NCI-H2171 (cell line): ENCODE measurements around the gene ZMAT5.

ENCODE experiments used
- DNase-seq: peaks from one replicate; lab custom pipeline; 2025; lab: John Stamatoyannopoulos, UW

The ZMAT5 gene

DNA sequence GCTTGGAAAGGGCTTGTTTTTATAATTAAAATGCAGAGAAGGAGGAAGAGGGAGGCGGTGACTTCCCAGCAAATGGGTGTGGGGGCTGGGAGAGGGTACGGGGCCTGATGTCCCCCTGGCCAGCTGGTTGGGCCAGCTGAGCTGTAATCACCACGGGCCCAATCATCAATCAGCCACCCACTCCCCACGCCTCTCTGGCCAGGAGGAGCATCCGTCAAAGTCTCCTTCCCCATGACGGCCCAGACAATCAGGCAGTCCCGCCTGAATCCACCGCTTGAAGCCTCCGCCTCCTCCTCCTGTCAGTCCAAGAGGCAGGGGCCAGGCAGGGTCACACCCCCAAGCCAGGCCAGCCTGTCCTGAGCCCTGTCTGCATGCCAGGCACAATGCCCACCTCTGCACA is 60.3 kb downstream of the ZMAT5 start:
- no peak for DNase-seq

DNA sequence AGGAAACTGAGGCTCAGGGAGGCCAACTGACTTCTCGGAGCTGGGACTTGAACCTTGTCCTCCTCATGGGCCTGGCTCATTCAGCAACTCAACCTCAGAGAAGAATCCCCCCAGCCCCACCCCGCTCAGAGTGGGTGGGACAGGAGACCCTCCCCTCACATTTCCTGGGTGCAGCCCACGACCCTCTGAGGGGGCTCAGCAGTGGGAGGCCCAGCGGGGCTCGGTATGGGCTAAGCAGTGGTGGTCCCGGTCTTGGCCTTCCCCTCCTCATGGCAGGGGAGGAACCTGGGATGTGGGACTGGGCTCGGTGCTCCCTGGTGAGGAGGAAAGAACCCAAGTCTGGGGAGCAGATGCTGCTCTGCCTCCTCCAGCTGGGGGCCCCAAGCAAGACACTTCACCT is 61.2 kb downstream of the ZMAT5 start:
- no peak for DNase-seq

DNA sequence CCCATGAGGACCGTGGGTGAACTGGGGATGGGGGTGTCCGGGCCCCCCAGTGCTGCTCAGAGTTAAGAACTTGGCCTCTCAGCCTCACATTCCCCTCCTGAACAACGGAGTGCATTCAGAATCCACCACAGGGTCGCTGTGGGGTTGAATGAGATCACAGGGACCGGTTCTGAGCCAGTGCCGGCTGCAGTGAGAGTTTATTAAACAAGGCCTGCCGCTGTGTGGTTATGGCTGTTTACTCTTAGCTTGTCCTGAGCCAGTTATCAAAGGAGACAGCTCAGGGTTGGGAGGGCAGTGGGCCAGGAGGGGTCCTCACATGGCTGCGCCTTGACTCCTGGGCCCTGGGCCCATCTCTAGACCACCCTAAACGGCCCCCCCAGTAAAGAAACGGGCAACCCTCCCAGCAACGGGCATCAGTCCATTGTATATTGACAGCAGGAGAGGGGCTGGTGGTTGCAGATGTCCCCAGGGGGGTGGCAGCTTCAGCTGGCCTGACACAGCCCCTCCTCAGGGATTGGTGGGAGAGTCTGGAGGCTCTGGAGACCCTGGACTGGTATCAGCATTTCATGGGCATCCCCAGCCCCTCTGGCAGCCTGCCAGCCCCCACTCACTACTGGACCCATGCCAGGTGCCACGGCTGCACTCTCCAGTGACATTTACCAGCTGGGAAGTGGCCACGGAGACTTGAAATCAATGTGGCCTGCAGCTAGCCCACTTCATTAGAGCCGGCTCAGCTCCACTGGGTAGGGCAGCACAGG is 62.1 kb downstream of the ZMAT5 start:
- DNase-seq = no peak

DNA sequence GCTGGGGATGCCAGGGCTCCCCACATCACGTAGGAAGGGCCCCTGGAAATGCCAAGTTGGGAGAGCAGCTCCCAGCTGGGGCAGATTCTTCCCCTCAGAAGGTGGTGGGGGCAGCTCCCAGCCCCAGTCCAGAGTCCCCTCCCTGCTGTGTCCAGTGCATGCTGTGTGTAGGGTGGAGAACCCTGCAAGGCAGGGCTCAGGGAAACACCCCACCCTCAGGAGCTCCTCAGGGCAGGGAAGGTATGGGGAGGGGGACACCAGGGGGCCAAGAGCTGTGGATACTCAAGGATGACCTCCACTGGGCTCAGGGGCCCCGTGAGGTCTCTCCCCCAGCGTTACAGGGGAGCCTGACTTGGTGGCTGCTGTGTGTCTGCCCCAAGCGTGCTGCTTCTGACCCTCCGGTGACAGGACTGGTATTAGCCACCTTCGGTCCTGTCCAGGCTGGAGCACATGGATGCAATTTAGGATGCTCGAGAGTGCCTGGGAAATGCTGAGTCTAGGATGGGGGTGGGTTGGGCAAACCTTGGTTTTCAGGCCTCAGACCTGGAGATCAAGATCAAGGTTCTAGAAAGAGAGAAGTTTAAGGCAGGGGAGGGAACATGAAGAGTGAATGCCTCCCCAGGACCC is 63.1 kb downstream of the ZMAT5 start:
- no peak for DNase-seq

DNA sequence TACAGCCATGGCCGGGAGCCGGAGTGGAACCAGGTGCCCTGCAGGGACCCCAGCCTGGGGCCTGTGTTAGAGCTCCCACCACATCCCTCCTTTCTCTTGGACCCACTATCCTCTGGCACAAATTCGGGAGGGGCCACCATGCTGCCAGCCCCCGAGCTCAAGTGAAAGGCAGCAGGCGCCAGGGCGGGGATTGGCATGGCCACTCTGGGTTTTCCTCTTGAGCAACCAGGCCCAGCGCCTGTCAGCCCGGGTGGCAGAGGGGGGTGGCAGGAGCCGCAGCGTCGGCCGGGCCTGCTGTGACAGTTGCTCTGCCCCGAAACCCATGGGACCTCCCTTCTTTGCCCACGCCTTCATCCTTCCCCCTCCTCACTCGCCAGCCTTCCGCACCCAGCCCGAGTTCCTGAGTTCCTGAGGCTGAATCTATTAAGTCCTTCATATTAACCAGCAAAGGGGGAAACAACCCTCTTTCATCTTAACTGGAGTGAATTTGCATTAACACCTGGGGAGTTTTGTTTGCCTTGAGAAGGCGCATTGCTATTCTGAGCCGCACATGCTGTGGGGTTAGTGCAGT is 63.8 kb downstream of the ZMAT5 start:
- DNase-seq = peak; percentile 58

DNA sequence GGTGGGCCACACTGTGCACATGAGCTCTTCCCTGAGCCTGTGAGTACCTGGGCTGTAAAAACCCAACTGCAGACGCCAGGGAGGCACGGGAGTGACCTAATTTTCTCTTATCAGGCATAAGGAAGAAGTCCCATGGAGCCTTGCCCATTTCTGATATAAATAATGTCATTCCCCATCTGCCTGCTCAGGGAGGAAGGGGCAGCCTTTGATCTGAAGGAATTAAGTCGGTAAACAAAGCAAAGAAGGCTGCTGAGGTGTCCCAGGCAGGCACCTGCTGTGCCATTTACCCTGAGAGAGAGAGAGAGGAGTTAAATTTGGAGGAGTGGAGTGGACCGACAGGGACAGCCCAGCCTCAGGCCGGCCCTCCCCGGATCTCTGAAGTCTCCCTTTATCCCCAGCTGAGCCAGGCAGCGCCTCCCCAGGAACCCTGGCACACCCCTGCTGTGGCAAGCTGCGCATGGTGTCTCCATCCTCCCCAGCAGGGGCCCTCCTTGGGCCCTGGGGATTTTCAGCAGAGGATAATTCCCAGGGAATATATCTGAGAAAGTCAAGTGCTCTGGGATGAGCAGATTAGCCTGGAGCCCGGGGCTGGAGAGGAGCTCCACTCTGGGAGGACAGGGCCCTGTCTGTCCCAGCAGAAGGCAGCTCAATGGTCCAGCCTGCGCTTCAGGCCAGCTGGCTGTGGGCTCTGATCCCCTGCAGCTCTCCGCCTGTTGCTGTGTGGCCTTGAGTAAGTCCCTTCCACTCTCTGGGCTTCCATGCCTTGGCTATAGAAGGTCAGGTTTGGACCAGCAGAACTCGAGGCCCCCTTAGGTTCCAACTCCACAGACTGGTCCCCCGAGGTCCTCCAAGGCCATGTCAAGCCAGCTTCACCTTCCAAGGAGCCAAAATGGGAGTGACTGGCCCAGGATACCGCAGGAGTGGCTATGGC is 64.5 kb downstream of the ZMAT5 start:
- DNase-seq = peak; percentile 71

DNA sequence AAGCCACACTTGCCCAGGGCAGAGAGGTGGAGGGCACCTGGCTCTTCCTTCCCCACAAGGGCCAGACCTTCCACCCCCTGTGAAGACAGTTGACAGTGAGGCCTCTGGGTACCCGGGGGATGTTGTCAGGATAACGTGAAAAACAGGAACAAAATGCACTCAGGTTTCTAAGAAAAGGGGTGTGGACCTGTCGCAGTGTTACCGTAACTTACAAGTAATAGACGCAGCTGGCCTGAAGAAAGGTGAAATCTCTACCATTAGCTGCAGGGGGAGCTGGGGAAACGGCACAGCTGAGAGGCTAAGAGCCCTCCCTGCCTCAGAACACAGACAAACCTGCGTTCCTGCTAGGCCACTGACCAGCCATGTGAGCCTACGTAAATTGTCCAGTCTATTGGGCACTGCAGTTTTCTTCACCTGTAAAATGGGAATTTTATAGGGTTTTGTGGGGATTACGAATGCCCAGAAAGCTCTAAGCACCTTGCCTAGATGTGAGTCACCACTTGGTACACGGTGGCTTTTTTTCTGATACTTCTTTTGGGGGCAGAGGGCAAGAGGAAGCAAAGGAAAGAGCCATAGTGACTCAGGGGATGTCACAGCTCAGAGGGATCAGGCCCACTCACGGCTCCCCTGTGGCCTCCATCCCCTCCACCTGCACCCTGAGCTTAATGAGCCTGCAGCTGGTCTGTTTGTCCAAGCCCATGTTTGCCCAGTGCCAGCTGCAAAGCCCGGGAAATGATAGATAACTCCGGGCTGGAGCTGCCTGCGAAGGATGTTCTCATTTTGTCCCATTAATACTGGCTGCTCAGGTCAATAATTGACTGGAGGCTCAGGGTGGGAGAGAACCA is 65.4 kb downstream of the ZMAT5 start:
- peak; percentile 55 for DNase-seq

DNA sequence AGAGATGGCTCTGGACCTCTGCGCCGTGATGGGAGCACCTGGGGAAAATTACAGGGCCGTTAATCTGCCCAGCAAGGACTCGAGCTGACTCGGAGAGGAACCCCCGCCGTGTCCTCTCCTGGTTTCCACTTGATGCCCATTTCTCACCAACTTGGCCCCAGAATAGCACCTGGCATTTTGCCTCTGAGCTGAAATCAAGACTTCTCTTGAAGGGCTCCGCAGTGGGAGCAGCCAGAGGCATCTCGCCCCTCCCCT is 66.0 kb downstream of the ZMAT5 start:
- DNase-seq = no peak

DNA sequence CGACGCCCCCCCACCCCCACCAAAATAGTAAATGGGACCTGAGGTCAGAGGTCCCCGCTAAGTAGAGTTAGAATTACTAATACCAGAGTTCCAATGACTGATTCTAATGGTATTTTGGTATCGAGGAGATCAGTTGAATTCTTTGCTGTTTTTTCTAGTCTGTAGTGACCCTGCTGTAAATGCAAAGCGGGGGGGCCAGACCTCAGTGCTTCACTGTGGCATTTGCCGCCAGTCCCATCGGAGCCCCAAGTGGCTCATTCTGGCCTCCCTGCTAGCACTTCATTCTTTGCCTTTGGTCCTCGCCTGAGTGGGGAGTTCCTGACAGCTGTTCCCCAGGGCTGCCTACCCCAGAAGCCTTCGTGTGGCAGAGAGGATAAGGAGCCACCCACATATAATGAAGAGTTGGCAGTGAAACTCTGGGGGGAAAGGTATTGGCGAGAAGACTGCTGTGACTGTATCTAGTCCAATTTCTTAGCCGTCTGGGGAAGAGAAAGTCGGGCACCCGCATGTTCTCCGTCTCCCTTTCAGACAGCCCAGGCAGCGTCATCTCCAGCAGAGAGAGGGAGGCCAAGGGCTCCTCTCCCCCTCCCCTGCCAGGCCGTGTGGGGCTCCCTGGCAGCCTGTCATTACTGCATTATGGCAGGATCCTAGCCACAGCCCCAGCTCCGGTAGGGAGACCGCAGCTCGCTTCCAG is 66.5 kb downstream of the ZMAT5 start:
- no peak for DNase-seq

DNA sequence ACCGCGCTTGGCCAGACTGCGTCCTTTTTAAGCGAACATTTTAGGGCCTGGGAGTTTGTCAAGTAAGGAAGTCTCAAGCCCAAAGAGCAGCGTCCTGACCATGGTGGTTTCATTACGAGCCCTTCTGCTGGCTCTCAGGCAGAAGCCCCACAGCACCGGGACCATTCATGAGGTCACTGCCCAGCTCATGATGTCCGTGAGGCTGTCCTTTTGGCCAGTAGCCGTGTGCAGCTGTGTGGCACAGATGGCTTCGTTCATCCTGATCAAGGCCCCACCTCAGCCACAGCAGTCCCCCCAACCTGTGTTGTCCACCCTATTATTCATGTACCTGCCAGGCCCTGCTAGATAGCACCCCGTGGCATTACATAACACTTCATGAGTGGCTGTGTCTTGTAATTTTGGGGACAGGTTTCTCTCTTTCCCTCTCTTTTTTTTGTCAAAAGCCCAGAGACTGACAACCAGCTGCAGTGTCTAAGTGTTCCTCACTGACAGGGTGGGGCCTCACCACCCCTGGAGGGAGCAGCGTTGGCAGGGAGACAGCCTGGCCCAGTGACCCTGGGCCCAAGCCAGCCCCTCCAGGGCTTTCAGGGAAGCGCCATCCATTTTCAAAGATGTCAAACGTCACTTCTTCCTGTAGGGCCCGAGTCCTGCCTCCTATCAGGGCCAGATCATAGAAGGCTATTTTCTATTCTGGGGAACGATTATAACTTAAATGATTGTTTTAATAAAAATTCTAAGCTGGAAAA is 68.8 kb downstream of the ZMAT5 start:
- DNase-seq = no peak

DNA sequence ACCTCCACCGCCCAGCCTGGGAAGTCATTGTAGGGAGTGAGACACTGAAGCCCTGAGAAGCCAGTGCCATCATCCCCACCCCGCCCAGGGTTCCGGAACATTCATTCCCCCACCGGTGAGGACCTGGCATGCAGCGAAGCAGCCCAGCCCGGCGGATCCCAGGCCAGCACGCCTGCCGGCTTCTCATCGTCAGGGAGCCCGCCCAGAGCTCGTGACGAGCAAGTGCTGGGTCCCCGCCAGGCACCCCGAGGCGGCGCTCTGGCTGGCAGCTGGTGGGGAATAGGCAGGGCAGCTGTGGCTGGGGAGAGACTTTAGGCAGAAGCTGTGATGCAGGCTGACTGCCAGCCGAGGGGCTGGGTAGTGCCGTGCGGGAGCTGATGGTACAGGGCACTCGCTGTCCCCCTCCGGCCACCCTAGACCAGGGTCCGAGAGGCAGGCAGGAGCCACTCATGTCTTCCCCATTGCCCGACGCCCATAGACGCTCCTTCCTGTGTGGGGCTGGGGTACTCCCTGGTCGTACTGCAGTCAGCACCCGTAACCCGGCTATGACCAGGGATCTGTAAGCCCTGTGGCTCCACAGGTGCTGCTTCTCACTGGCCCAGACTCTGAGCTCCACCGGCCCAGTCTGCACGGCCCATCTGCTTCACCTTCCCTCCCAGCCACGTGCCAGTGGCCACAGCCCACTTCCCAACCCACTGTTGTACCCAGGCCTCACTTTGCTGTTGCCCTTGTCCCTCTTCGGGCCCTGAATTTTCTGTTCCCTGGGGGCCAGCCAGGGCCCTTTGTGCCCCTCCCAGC is 71.5 kb downstream of the ZMAT5 start:
- peak; percentile 89 for DNase-seq

DNA sequence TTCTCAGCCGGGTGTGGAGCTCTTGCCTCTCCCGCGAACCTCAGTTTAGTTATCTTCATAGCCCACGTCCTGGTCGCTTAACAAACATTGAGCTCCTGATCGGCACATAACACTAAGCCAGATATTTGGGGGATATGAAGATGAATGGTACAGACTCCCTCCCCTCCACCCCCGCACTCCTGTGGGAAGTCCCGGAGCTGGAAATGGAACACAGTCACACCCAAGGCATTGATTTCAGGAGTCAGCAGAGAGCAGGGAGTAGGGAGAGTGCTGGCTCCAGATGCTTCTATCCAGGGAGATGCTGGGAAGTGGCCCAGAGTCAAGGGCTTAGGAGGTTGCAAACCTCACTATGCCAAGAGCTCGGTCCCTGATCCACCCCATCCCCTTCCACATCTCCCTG is 73.1 kb downstream of the ZMAT5 start:
- DNase-seq = no peak

DNA sequence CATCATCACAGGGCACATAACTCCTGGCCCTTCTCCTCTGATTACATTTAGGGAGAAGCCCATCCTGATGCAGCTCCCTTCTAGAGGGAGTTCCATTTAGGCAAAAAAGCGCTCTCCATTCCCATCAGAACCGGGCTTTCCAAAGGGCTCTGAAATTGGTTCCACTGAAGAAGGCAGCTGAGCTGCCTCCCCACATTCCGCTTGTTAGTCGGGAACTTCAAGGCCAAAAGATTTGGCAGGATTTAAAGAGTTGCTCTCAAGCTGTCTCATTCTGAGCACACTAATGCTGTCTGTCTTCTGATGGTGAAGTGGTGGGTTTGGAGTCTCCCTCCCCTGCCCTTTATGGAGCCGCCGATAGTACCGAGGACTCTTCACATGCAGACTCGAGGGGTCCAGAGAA is 73.6 kb downstream of the ZMAT5 start:
- DNase-seq = no peak

DNA sequence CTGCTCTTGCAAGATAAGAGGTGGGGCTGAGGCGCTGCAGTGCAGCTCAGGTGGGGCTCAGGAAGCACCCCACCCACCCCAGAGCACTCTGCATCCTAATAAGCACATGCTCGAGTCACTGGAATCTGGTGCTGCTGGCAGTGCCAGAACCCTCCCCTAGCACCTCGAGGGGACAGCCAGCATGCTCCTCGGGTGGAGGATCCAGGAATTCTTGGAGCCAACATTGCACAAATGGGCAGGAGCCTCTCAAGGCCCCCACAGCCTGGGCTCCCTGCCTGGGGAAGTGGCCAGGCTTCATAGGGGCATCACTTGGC is 74.5 kb downstream of the ZMAT5 start:
- no peak for DNase-seq

DNA sequence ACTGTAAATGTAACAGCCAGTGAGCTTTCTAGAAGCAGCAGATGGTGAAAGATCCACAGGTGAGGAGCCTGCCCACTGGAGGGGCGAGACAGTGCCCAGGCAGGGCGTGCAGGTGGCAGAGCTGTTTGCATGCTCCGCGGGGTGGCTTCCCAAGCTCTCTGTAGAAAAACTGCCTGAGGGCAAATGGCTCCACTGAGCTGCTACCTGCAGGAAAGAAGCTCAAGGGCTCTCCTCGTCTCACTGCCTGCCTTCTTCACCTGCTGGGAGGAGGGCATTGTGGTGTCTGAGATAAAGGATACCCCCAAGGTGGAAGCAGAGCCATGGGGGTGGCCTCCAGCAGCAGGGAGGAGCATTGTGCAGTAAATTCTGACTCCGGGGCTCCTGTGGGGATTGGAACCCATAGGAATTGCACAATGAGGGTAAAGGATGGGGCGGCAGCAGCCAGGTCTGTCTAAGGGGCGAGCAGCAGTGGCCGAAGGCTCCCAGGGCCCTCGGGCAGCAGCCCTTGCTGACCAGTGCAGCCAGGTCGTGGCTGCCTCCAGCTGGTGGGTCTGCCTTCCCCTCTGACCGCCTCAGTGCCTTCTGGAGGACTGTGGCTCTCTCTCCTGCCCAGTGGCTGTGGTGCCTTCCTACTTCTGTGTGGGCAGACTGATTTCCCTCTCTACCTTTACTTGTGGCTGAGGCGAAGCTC is 75.0 kb downstream of the ZMAT5 start:
- DNase-seq = no peak

DNA sequence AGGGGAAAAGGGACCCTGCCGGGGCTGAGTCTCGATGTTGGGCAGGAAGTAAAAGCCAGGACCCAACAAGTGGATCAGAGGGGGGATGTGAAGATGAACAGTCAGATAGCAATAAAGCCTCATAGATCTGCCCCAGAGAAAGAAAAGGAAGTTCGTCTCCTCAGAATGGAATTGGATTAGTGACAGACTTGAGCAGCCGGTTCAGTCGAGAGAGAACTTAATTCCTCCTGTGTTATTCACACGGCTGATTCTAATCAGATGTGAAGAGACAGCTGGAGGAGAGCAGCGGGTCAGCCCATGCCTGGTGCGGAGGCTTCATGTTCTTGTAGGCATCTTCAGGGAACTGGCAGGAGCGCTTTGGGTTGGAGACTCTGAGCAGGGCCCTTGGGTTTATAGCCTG is 76.3 kb downstream of the ZMAT5 start:
- DNase-seq = no peak

DNA sequence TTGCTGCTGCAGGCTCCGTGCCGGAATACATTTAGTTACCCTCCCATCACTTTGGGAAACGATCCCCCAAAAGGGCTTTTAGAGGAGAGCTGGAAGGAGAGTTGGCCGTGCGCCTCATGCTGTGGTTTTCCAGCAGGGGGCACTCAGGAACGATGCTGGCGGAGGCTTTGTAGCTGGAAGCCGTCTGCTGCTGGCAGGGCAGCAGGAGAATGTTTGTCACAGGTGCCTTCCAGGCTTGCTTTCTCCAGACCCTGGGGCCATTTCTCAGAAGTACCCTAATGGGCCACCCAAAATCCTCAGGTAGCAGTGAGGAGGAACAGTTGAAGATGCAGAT is 77.0 kb downstream of the ZMAT5 start:
- no peak for DNase-seq

DNA sequence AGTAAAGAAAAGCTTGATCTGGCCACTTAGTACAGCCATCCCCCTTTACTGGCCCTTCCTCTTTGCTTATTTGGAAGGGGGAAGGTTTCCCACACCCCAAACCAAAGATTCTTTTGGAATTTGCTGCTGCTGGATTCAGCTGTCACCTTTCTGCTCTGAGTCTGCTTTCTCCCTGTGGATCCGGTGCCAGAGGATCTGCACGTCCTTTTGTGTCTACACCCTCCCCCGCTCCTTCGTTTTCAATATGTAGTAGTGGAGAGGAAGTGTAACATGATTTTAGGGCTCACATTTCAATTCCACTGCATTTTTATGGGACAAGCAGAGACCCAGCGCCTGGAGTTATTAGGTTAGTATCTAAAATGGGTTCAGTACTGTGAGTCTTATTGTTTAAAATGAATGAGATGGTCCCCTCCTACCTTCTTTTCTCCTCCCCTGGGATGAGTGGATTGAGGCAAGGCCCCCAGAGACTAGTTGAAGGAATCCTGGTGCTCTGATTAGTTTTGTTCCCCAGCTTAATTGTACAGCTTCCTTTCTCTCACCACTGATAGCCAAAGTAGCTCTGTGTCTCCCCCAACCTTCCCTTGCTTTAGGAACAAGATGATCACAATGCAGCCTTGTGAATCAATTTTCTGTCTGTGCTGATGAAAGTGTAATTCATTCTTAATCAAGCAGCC is 77.5 kb downstream of the ZMAT5 start:
- DNase-seq = no peak

DNA sequence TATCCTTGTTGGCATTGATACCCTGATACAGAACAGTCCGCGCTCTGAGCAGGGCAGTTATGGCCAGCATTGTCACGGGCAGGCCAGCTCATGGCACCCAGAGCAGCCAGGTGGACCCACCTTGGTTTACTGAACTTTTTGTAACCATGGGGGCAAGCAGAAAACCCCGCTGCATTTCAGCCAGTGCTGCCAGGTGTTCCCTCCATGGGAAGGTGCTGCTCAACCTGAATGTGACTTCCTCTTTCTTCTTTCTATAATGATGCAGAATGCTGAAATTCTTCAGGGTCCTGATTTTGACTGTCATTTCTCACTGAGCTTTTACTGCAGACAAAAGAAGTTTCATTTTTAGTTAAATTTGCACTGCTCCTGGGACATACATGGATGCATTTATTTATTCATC is 82.6 kb downstream of the ZMAT5 start:
- DNase-seq = no peak
